HG03457 (cell line): Measurements from ENCODE around the gene DNAJC8.

Experiments
- ATAC-seq: cut with Tn5 transposase; IDR thresholded peaks from one replicate; pipeline ENCODE4 v1.9.1; 2021; ENCODE audit warnings: moderate number of reproducible peaks; ENCODE audit not compliant: unreplicated experiment

Gene DNAJC8

GRCh38 chr1:28205243-28205642 lies 27.6 kb downstream of the DNAJC8 start:
- ATAC-seq: no peak

- peak; percentile 1 for ATAC-seq
These were observed 32.5 kb downstream of the DNAJC8 start for GRCh38 chr1:28200234-28200873.

- peak; percentile 56 for ATAC-seq
These were observed 33.2 kb downstream of the DNAJC8 start for GRCh38 chr1:28199328-28200233.

GRCh38 chr1:28197682-28198415 lies 35.0 kb downstream of the DNAJC8 start:
- ATAC-seq: no peak

- no peak for ATAC-seq
These were observed 36.5 kb downstream of the DNAJC8 start for GRCh38 chr1:28196330-28196729.

- ATAC-seq: no peak
These were observed 37.0 kb downstream of the DNAJC8 start for GRCh38 chr1:28195780-28196179.

GRCh38 chr1:28194326-28195035 lies 38.3 kb downstream of the DNAJC8 start:
- ATAC-seq: no peak

GRCh38 chr1:28193701-28194161 lies 39.1 kb downstream of the DNAJC8 start:
- no peak for ATAC-seq

GRCh38 chr1:28190996-28191645 lies 41.7 kb downstream of the DNAJC8 start:
- no peak for ATAC-seq

- no peak for ATAC-seq
These were observed 42.4 kb downstream of the DNAJC8 start for GRCh38 chr1:28190337-28190979.

- ATAC-seq: no peak
These were observed 47.8 kb downstream of the DNAJC8 start for GRCh38 chr1:28185071-28185470.

GRCh38 chr1:28180306-28181305 lies 52.2 kb downstream of the DNAJC8 start:
- ATAC-seq: no peak

- no peak for ATAC-seq
These were observed 53.9 kb downstream of the DNAJC8 start for GRCh38 chr1:28178690-28179485.

GRCh38 chr1:28176492-28177470 lies 56.0 kb downstream of the DNAJC8 start, which contains the start of gene PTAFR:
PTAFR (minus strand) TSS chr1:28176690; CDS start chr1:28151021, 25,669 bp downstream.
- ATAC-seq: no peak

- ATAC-seq: no peak
These were observed 56.8 kb downstream of the DNAJC8 start for GRCh38 chr1:28175955-28176485.

- no peak for ATAC-seq
These were observed 58.9 kb downstream of the DNAJC8 start for GRCh38 chr1:28173980-28174297.
